22Rv1 (cell line): ENCODE results near the gene PXMP4.

ENCODE experiments used
- H3K27ac ChIP-seq: fragments of 450-650 bp; 2 replicates; pipeline ENCODE4 v1.5.1; 2017
- CTCF ChIP-seq: fragments of 450-650 bp; IDR thresholded peaks from 2 replicates; pipeline ENCODE4 v1.5.1; 2017; ENCODE audit warnings: mild to moderate bottlenecking
- ZFX ChIP-seq: fragments of 450-650 bp; IDR thresholded peaks from 2 replicates; pipeline ENCODE4 v1.6.1; 2017; ENCODE audit warnings: antibody characterized with exemption, borderline replicate concordance

Gene PXMP4

GRCh38 chr20:33724439-33725094 is 4.5 kb upstream of the PXMP4 start:
- TF ChIP-seq ZFX = no peak
- TF ChIP-seq CTCF = no peak
- H3K27ac ChIP-seq = no peak overlapping the region

GRCh38 chr20:33721391-33722140 is 1.5 kb upstream of the PXMP4 start:
- TF ChIP-seq ZFX (no peak), CTCF (no peak)

GRCh38 chr20:33719277-33719988 is 677 bp downstream of the PXMP4 start:
- H3K27ac ChIP-seq = peak overlapping the region; percentile 93
- TF ChIP-seq ZFX (no peak), CTCF (no peak)

More at GRCh38 chr20:33721391-33722140, 1.5 kb upstream of the PXMP4 start:
- H3K27ac ChIP-seq = no peak overlapping the region

- peak overlapping the region; percentile 93 for H3K27ac ChIP-seq
- no peak for TF ChIP-seq ZFX
- no peak for TF ChIP-seq CTCF
These were observed 3.6 kb downstream of the PXMP4 start for GRCh38 chr20:33716498-33716897.

- no peak overlapping the region for H3K27ac ChIP-seq
- TF ChIP-seq CTCF = no peak
- no peak for TF ChIP-seq ZFX
These were observed 6.2 kb downstream of the PXMP4 start for GRCh38 chr20:33713865-33714367.

GRCh38 chr20:33711446-33711738 is 8.7 kb downstream of the PXMP4 start:
- TF ChIP-seq ZFX (no peak), CTCF (no peak)
- H3K27ac ChIP-seq = no peak overlapping the region
